Vagina (tissue), 2 donors: ENCODE measurements around the gene FBXL5. TPM values are rescaled to one million over a fixed set of nuclear protein-coding genes. Genes with fewer than 3 reads are reported as not detected.

Experiments
- DNase-seq, 2 donors: peaks; one replicate each; pipeline ENCODE4 v3.0.0-alpha.2; 2017; ENCODE audit errors: extremely low spot score in 2 of 2
- H3K27ac ChIP-seq: fragments of 200-600 bp; sonication (generic); one replicate; pipeline ENCODE4 v1.5.1; 2019
- H3K27me3 ChIP-seq: fragments of 200-600 bp; sonication (generic); one replicate; pipeline ENCODE4 v1.5.1; 2019
- H3K36me3 ChIP-seq, 2 donors: fragments of 200-600 bp; sonication (generic); one replicate each; pipeline ENCODE4 v1.5.1; 2017 to 2019
- H3K4me1 ChIP-seq: fragments of 200-600 bp; sonication (generic); one replicate; pipeline ENCODE4 v1.5.1; 2019
- H3K4me3 ChIP-seq, 2 donors: fragments of 200-600 bp; sonication (generic); 1 replicate in 1 of 2; 2 replicates in 1 of 2; pipeline ENCODE4 v1.5.1; 2016 to 2019
- H3K9me3 ChIP-seq: fragments of 200-600 bp; sonication (generic); one replicate; pipeline ENCODE4 v1.5.1; 2019
- CTCF ChIP-seq, 3 experiments: fragments of 450-650 bp in 2 of 3; fragments of 200-600 bp in 1 of 3; sonication (generic) in 1 of 3; IDR thresholded peaks; one replicate each; pipeline ENCODE4 v1.5.1; 2017 to 2019; ENCODE audit warnings: antibody characterized with exemption in 3 of 3, mild to moderate bottlenecking in 2 of 3, moderate library complexity in 2 of 3
- POLR2A ChIP-seq, 2 donors: fragments of 450-650 bp; IDR thresholded peaks; one replicate each; pipeline ENCODE4 v1.6.1; 2017; ENCODE audit warnings: antibody characterized with exemption in 2 of 2, mild to moderate bottlenecking in 2 of 2, moderate library complexity in 2 of 2
- POLR2AphosphoS5 ChIP-seq, 2 donors: sonication (generic); formaldehyde crosslinking; IDR thresholded peaks; one replicate each; pipeline ENCODE4 v1.9.0; 2017; ENCODE audit warnings: antibody characterized with exemption in 2 of 2, mild to moderate bottlenecking in 2 of 2, low read depth in 1 of 2; ENCODE audit not compliant: insufficient read depth in 1 of 2
- intact Hi-C: fragments of 100-400 bp; cut with DNase I; formaldehyde crosslinking; loops from one replicate; pipeline ENCODE4 v1.15.1; 2023
- total RNA-seq: library from RNA; depleted of rRNA; stranded (reverse); fragments of >200 nt; gene quantifications from one replicate; pipeline ENCODE4 v1.2.3, GENCODE V29; 2016

Gene FBXL5, protein sequence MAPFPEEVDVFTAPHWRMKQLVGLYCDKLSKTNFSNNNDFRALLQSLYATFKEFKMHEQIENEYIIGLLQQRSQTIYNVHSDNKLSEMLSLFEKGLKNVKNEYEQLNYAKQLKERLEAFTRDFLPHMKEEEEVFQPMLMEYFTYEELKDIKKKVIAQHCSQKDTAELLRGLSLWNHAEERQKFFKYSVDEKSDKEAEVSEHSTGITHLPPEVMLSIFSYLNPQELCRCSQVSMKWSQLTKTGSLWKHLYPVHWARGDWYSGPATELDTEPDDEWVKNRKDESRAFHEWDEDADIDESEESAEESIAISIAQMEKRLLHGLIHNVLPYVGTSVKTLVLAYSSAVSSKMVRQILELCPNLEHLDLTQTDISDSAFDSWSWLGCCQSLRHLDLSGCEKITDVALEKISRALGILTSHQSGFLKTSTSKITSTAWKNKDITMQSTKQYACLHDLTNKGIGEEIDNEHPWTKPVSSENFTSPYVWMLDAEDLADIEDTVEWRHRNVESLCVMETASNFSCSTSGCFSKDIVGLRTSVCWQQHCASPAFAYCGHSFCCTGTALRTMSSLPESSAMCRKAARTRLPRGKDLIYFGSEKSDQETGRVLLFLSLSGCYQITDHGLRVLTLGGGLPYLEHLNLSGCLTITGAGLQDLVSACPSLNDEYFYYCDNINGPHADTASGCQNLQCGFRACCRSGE
- total RNA-seq = 103 TPM

DNA sequence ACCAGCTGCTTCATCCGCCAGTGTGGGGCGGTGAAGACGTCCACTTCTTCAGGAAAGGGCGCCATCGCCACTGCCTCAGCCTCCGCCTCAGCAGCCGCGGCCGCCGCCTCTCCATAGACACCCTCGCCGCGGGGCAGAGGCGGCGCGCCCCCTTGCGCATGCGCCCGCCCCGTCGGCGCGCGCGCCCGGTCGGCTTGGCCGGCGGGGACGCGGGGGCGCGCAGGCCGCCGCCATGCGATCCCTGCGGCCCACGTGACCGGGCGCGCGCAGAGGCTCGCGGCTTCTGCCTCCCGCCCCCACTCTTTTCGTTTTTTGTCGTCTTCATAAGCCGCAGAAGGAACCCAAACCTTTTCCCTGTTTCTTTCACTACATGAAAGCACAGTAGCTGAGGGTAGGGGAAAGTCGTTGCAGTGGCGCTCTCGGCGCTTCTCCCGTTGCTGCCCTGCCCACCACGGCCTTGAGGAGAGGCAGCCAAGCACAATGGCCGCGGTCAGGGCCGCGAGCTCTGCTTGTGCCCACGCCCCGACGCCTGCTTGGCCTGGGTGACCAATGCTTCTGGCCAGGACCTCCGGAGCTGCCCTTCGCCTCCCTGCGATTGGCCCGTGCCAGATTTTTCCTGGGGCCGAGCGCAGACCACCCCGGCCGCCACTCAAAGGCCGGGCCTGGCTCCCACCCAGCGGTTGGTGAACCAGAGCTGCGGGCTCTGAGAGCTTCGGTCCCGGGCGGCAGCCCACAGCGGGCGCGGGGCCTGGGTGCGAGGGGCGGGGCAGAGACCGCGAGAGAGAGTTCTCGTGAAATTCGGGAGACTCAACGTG lies at the start of gene FBXL5:
TSS of gene FBXL5 (minus strand) at position 135 of the 815 bp plus-strand sequence. CDS start at position 65, 70 bp downstream.
- intact Hi-C loops = loop anchor here (10.0 kb wide), 1 partner anchor 181 kb away; no protein-coding TSS in a partner anchor
- peak within 1 kb of the TSS; percentile 79 to 96 for H3K4me3 ChIP-seq

GRCh38 chr4:15704129-15704528 lies 49.0 kb upstream of the FBXL5 start:
- no peaks in the 10 kb centered on the region for H3K36me3 ChIP-seq
- H3K27ac ChIP-seq = no peak overlapping the region
- DNase-seq = no peak
- TF ChIP-seq POLR2AphosphoS5 (IDR thresholded peaks at IDR 0.05; ENCODE audit: insufficient read depth in 1 of 2, low read depth in 1 of 2) (no peak), CTCF (IDR thresholded peaks at IDR 0.05) (no peak), POLR2A (IDR thresholded peaks at IDR 0.05) (no peak)
- no peaks in the 10 kb centered on the region for H3K27me3 ChIP-seq
- no peak overlapping the region for H3K4me3 ChIP-seq
- peaks cover 7% of the 10 kb centered on the region for H3K4me1 ChIP-seq
- intact Hi-C loops = no loop called here
- no peaks in the 10 kb centered on the region for H3K9me3 ChIP-seq

More for the DNA sequence above, at the start of gene FBXL5:
- peak in 1 of 2 donors; percentile 89 for DNase-seq
- H3K36me3 ChIP-seq = no peaks in the 10 kb centered on the region
- peak within 1 kb of the TSS; percentile 99 for H3K27ac ChIP-seq
- peaks cover 38% of the 10 kb centered on the region for H3K4me1 ChIP-seq
- TF ChIP-seq POLR2AphosphoS5 (IDR thresholded peaks at IDR 0.05; ENCODE audit: insufficient read depth in 1 of 2, low read depth in 1 of 2) = peak in 1 of 2 donors; percentile 84
- TF ChIP-seq CTCF (IDR thresholded peaks at IDR 0.05) = no peak
- peak in 1 of 2 donors; percentile 93 for TF ChIP-seq POLR2A (IDR thresholded peaks at IDR 0.05)
- H3K9me3 ChIP-seq = no peaks in the 10 kb centered on the region
- H3K27me3 ChIP-seq = no peaks in the 10 kb centered on the region

GRCh38 chr4:15703439-15703838 lies 48.3 kb upstream of the FBXL5 start:
- Histone ChIP-seq H3K4me1 (peaks cover 7% of the 10 kb centered on the region), H3K36me3 (no peaks in the 10 kb centered on the region), H3K9me3 (no peaks in the 10 kb centered on the region), H3K27me3 (no peaks in the 10 kb centered on the region), H3K4me3 (peak overlapping the region; percentile 49 to 75), H3K27ac (peak overlapping the region; percentile 58)
- intact Hi-C loops = no loop called here
- DNase-seq = no peak
- TF ChIP-seq POLR2A (IDR thresholded peaks at IDR 0.05) (no peak), POLR2AphosphoS5 (IDR thresholded peaks at IDR 0.05; ENCODE audit: insufficient read depth in 1 of 2, low read depth in 1 of 2) (no peak), CTCF (IDR thresholded peaks at IDR 0.05) (no peak)

DNA sequence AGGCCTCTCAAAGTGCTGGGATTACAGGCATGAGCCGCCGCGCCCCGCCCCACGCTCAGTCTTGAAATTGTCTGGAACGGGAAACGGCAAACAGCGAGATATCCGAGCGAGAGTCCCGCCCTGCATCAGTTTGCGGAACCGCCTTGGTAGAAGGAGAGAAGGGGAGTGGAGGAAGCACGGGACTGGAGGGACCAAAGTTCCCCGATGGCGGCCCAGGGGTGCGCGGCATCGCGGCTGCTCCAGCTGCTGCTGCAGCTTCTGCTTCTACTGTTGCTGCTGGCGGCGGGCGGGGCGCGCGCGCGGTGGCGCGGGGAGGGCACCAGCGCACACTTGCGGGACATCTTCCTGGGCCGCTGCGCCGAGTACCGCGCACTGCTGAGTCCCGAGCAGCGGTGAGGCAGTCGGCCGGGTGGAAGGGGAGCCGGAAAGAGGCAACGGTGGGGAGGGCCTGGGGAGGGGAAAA lies 47.8 kb upstream of the FBXL5 start, which contains the start of gene BST1:
TSS of gene BST1 (plus strand) at position 125 of the 463 bp plus-strand sequence. CDS start at position 205, 80 bp downstream.
- intact Hi-C loops = no loop called here
- H3K27me3 ChIP-seq = no peaks in the 10 kb centered on the region
- H3K4me1 ChIP-seq = peaks cover 7% of the 10 kb centered on the region
- TF ChIP-seq POLR2AphosphoS5 (IDR thresholded peaks at IDR 0.05; ENCODE audit: insufficient read depth in 1 of 2, low read depth in 1 of 2) (peak in 1 of 2 donors; percentile 51), CTCF (IDR thresholded peaks at IDR 0.05) (no peak)
- H3K4me3 ChIP-seq = peak within 1 kb of the TSS; percentile 49 to 75
- H3K27ac ChIP-seq = peak within 1 kb of the TSS; percentile 58
- no peaks in the 10 kb centered on the region for H3K36me3 ChIP-seq
- DNase-seq = no peak
- H3K9me3 ChIP-seq = no peaks in the 10 kb centered on the region
